HG02798 (cell line): ENCODE data around the gene INTS13.
A peak's percentile ranks its signal among the peaks of the same experiment; 100 is the strongest.
"Not testable (repeated sequence)": the region's sequence is repeated elsewhere in the genome, so short reads cannot be mapped to it uniquely, and the experiment has no call there.

ENCODE experiments used
- ATAC-seq: cut with Tn5 transposase; IDR thresholded peaks from one replicate; pipeline ENCODE4 v1.9.1; 2021; ENCODE audit warnings: mild to moderate bottlenecking; ENCODE audit not compliant: unreplicated experiment, poor library complexity

Gene INTS13

GRCh38 chr12:26937863-26938700 lies at the start of gene INTS13, which contains the start of gene FGFR1OP2:
TSS of gene INTS13 (minus strand) at chr12:26937981. CDS start at chr12:26936803, 1,178 bp downstream.
TSS of gene FGFR1OP2 (plus strand) at chr12:26938470. CDS start at chr12:26954159, 15,689 bp downstream.
- ATAC-seq = peak; percentile 88

- ATAC-seq = no peak
Measured at GRCh38 chr12:26982866-26983265, 45.1 kb upstream of the INTS13 start.

GRCh38 chr12:26979733-26980132 lies 42.0 kb upstream of the INTS13 start:
- ATAC-seq = no peak

- ATAC-seq = no peak
Measured at GRCh38 chr12:26978801-26979200, 41.0 kb upstream of the INTS13 start.

- no peak for ATAC-seq
Measured at GRCh38 chr12:26976687-26977086, 38.9 kb upstream of the INTS13 start.

GRCh38 chr12:26971963-26972362 lies 34.2 kb upstream of the INTS13 start:
- ATAC-seq = peak; percentile 99

- ATAC-seq = no peak
Measured at GRCh38 chr12:26970136-26970535, 32.4 kb upstream of the INTS13 start.

- ATAC-seq = no peak
Measured at GRCh38 chr12:26966842-26967241, 29.1 kb upstream of the INTS13 start.

GRCh38 chr12:26963413-26963812 lies 25.6 kb upstream of the INTS13 start:
- ATAC-seq = no peak

GRCh38 chr12:26961803-26962202 lies 24.0 kb upstream of the INTS13 start:
- ATAC-seq = no peak

- ATAC-seq = not testable (repeated sequence)
Measured at GRCh38 chr12:26961391-26961790, 23.6 kb upstream of the INTS13 start.

GRCh38 chr12:26954027-26954426 lies 16.2 kb upstream of the INTS13 start:
- ATAC-seq = no peak

- no peak for ATAC-seq
Measured at GRCh38 chr12:26953447-26953846, 15.7 kb upstream of the INTS13 start.

GRCh38 chr12:26948309-26948708 lies 10.5 kb upstream of the INTS13 start:
- ATAC-seq = no peak

- ATAC-seq = no peak
Measured at GRCh38 chr12:26941215-26941594, 3.4 kb upstream of the INTS13 start.

GRCh38 chr12:26940516-26941214 lies 2.9 kb upstream of the INTS13 start:
- no peak for ATAC-seq

- ATAC-seq = no peak
Measured at GRCh38 chr12:26939953-26940352, 2.2 kb upstream of the INTS13 start.

GRCh38 chr12:26939192-26939832 lies 1.5 kb upstream of the INTS13 start:
- ATAC-seq = no peak

GRCh38 chr12:26938701-26939062 lies 901 bp upstream of the INTS13 start:
- ATAC-seq = peak; percentile 1

- no peak for ATAC-seq
Measured at GRCh38 chr12:26937443-26937862, 328 bp downstream of the INTS13 start.
